Glutamatergic neuron (in vitro differentiated cells): ENCODE results near the gene PTPRH. TPM values are rescaled to one million over a fixed set of nuclear protein-coding genes. Genes with fewer than 3 reads are reported as not detected.

Source experiments
- DNase-seq: peaks from one replicate; pipeline ENCODE4 v3.0.0; 2022
- H3K27ac Mint-ChIP-seq: one replicate; pipeline ENCODE4 v1.8.0; 2020; ENCODE audit warnings: mild to moderate bottlenecking, mixed read lengths, inconsistent platforms; ENCODE audit not compliant: unreplicated experiment
- H3K27me3 Mint-ChIP-seq: one replicate; pipeline ENCODE4 v1.8.0; 2020; ENCODE audit warnings: mild to moderate bottlenecking, moderate library complexity, mixed read lengths, inconsistent platforms; ENCODE audit not compliant: unreplicated experiment
- H3K36me3 Mint-ChIP-seq: one replicate; pipeline ENCODE4 v1.8.0; 2020; ENCODE audit warnings: mild to moderate bottlenecking, mixed read lengths, inconsistent platforms; ENCODE audit not compliant: unreplicated experiment
- H3K4me1 Mint-ChIP-seq: one replicate; pipeline ENCODE4 v1.8.0; 2020; ENCODE audit warnings: mild to moderate bottlenecking, low read depth, mixed read lengths, inconsistent platforms; ENCODE audit not compliant: unreplicated experiment
- H3K4me3 Mint-ChIP-seq: one replicate; pipeline ENCODE4 v1.8.0; 2020; ENCODE audit warnings: mild to moderate bottlenecking, mixed read lengths, inconsistent platforms; ENCODE audit not compliant: unreplicated experiment
- H3K9me3 Mint-ChIP-seq: one replicate; pipeline ENCODE4 v1.8.0; 2020; ENCODE audit warnings: mild to moderate bottlenecking, moderate library complexity, mixed read lengths, inconsistent platforms; ENCODE audit not compliant: unreplicated experiment
- total RNA-seq: library from RNA; stranded (reverse); fragmentation: NEBNext Ultra II Directional; extraction: Animal tissue kit (Norgen Biotek cat#: 25700); gene quantifications from one replicate; pipeline ENCODE4 v1.2.1, GENCODE V29; 2021; ENCODE audit not compliant: unreplicated experiment
- TF ChIP-seq, protein P1 (sequence below): fragments of 200-600 bp; sonication (generic); IDR thresholded peaks from one replicate; pipeline ENCODE4 v1.5.0; 2021; ENCODE audit not compliant: partially characterized antibody, unreplicated experiment

The PTPRH gene
- total RNA-seq, 1 donor from 2014 or later, result 7.4 TPM

DNA sequence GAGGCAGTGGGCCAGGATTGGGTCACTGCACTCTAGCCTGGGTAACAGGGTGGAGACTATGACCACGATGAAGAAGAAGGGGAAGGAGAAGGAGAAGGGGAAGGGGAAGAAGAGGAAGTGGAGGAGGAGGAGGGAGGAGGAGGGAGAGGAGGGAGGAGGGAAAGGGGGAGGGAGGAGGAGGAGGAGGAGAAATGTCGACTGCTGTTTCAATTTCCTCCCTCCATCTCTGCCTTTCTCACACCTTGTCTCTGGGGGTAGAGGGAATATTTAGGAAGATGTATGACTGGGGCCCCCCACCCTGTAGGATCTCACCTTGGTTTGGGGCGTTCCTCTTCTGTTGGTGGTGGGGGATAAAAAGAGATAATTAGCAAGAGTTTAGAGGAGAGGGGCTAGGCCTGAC is 64.1 kb downstream of the PTPRH start:
- Mint-ChIP-seq H3K27me3 (peaks cover 12% of the 10 kb centered on the region), H3K4me3 (no peak overlapping the region), H3K4me1 (peaks cover 7% of the 10 kb centered on the region)

DNA sequence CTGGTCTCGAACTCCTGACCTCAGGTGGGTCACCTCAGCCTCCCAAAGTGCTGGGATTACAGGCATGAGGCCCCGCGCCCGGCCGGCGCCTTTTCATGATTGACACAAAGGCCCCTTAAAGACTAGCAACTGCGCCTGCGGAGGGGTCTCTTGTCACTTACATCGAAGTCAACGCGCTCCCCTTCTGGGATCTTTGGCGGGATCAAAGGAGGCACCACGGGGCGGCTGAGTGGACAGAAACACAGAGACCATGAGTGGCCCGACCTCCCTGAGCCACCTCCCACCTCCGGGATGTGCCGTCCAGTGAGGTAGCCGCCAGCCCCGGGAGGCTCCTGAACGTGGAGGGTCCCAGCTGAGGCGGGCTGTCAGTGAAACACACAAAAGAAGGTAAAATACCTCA is 67.6 kb downstream of the PTPRH start:
- Mint-ChIP-seq H3K4me3 (no peak overlapping the region), H3K27ac (no peak overlapping the region), H3K27me3 (peaks cover 7% of the 10 kb centered on the region), H3K4me1 (peaks cover 2% of the 10 kb centered on the region), H3K36me3 (no peaks in the 10 kb centered on the region), H3K9me3 (no peaks in the 10 kb centered on the region)
- TF ChIP-seq, protein P1, sequence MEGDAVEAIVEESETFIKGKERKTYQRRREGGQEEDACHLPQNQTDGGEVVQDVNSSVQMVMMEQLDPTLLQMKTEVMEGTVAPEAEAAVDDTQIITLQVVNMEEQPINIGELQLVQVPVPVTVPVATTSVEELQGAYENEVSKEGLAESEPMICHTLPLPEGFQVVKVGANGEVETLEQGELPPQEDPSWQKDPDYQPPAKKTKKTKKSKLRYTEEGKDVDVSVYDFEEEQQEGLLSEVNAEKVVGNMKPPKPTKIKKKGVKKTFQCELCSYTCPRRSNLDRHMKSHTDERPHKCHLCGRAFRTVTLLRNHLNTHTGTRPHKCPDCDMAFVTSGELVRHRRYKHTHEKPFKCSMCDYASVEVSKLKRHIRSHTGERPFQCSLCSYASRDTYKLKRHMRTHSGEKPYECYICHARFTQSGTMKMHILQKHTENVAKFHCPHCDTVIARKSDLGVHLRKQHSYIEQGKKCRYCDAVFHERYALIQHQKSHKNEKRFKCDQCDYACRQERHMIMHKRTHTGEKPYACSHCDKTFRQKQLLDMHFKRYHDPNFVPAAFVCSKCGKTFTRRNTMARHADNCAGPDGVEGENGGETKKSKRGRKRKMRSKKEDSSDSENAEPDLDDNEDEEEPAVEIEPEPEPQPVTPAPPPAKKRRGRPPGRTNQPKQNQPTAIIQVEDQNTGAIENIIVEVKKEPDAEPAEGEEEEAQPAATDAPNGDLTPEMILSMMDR, result no peak
- DNase-seq, result peak; percentile 28

More for the DNA sequence above, 64.1 kb downstream of the PTPRH start:
- Mint-ChIP-seq H3K9me3 (peaks cover 4% of the 10 kb centered on the region), H3K36me3 (peaks cover 2% of the 10 kb centered on the region), H3K27ac (no peak overlapping the region)
- no peak for DNase-seq
- TF ChIP-seq, protein P1, result no peak

DNA sequence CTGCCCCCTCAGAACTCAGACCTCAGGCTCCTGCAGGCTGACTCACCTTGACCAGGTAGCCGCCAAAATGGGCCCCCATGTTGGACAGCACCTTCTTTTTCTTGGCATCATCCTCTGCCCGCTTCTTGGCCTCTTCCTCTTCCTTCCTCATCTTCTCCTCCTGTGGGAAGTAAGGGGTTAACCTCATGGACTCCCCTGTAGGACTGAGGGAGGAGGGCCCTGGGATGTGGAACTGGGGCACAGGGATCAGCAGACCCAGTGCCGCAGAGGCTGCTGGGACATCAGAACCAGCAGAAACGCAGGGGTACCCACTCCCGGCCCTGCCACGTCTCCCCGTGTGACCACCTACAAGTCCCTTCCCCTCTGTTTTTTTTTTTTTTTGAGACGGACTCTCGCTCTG is 71.4 kb downstream of the PTPRH start:
- DNase-seq, result no peak
- Mint-ChIP-seq H3K9me3 (peaks cover 2% of the 10 kb centered on the region), H3K4me1 (peaks cover 2% of the 10 kb centered on the region), H3K36me3 (no peaks in the 10 kb centered on the region), H3K27me3 (peaks cover 1% of the 10 kb centered on the region), H3K27ac (no peak overlapping the region), H3K4me3 (no peak overlapping the region)
- TF ChIP-seq, protein P1, result no peak

DNA sequence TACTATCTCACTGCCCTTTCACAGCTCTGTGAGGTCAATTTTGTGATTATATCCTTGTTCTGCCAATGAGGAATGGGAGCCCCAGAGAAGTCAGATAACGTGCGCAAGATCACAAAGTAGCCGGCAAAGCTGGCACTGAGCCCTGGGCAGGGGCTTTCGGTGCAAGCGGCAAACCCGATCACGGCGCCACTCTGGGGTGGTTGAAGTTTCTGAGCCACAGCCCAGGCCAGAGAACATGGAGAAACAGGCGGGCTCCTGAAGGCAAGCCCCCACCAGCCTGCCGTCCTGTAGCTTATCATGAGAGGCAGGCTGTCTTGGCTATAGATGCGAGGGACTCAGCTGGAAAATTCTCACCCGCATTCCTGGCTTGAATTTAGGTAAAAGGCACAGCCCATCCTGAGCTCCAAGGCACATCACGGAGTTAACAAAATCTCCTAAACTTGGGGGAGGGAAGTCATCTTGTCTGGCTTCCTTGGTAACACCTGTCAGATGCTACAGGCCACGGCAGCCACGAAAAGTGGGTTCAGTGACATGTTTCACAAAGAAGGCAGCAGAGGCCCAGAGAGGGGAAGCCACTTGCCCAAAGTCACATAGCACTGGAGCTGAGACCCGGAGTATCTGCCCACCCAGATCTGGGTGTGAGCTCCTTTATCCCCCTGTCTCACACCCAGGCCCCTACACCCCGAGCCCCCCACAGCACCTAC is 72.8 kb downstream of the PTPRH start:
- peaks cover 2% of the 10 kb centered on the region for H3K4me1 Mint-ChIP-seq
- H3K36me3 Mint-ChIP-seq, result no peaks in the 10 kb centered on the region
- H3K27me3 Mint-ChIP-seq, result peaks cover 1% of the 10 kb centered on the region
- H3K9me3 Mint-ChIP-seq, result peaks cover 2% of the 10 kb centered on the region
- TF ChIP-seq, protein P1, result no peak
- no peak for DNase-seq
- H3K27ac Mint-ChIP-seq, result no peak overlapping the region
- no peak overlapping the region for H3K4me3 Mint-ChIP-seq

DNA sequence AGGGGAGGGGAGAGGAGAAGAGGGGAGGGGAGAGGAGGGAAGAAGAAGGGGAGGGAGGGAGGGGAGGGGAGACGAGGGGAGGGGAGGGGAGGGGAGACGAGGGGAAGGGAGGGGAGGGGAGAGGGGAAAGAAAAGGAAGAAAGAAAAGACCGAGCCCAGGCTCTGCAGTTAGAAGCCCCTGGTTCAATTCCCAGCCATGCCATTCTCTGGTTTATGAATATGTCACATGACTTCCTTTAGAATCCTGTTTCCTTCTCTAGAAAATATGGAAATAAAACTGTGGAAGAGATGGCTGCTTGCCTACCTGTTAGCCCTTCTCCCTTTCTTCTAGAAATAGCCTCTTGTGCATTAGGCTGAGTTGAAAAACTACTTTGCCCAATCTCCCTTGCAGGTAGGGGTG is 74.6 kb downstream of the PTPRH start:
- no peaks in the 10 kb centered on the region for H3K4me1 Mint-ChIP-seq
- peak overlapping the region; percentile 38 for H3K27ac Mint-ChIP-seq
- peaks cover 3% of the 10 kb centered on the region for H3K9me3 Mint-ChIP-seq
- TF ChIP-seq, protein P1, result no peak
- peaks cover 1% of the 10 kb centered on the region for H3K27me3 Mint-ChIP-seq
- no peaks in the 10 kb centered on the region for H3K36me3 Mint-ChIP-seq
- no peak overlapping the region for H3K4me3 Mint-ChIP-seq
- DNase-seq, result no peak
